K562 (cell line): ENCODE measurements around the gene AIG1. TPM values are rescaled to one million over a fixed set of nuclear protein-coding genes. Genes with fewer than 3 reads are reported as not detected.

Experiments
- ATAC-seq: fragments of 200-7000 bp; cut with Tn5 transposase; 3 replicates; pipeline ENCODE4 v1.9.1; 2020; ENCODE audit warnings: moderate library complexity
- BruUV-seq: library from RNA; stranded (reverse); fragments of 400-500 nt; replicated peaks from 2 replicates; lab custom pipeline; 2021; lab: Mats Ljungman, UMichigan
- CTCF ChIA-PET: fragments of 300-600 bp; formaldehyde crosslinking; extraction: SDS; loops from one replicate; lab custom pipeline; 2021; ENCODE audit warnings: low intra/inter-chr PET ratio; lab: Yijun Ruan, JAX
- POLR2A ChIA-PET: fragments of 300-600, 350-650 bp; sonication (Branson Sonifier 250); formaldehyde crosslinking; extraction: SDS; loops from one replicate; lab custom pipeline; 2021; ENCODE audit warnings: antibody characterized with exemption, inconsistent platforms; lab: Yijun Ruan, JAX
- DNase-seq, 4 experiments: peaks; one replicate each; pipeline versions ENCODE4 v3.0.0 to v3.0.0-alpha.2; 2011 to 2018; ENCODE audit warnings: low spot score in 3 of 4, mixed read lengths in 3 of 4; ENCODE audit errors: extremely low read depth in 1 of 4
- FAIRE-seq: peaks from 2 replicates; lab custom pipeline; 2011; peaks lifted over from hg19 to GRCh38; lab: Jason Lieb, UNC
- H2AFZ ChIP-seq: 2 replicates; pipeline ENCODE4 v1.6.0; 2011; ENCODE audit warnings: low read depth, low read length, control low read depth, inconsistent platforms
- H3K27ac ChIP-seq: fragments of 200-600 bp; 3 replicates; pipeline ENCODE4 v1.8.0; 2011; ENCODE audit warnings: low read depth, mild to moderate bottlenecking, control low read depth, inconsistent platforms, low read length, moderate library complexity, mixed read lengths; ENCODE audit errors: extremely low read depth
- H3K27me3 ChIP-seq, 2 experiments: fragments of 300-600 bp in 1 of 2; 2 replicates in 1 of 2; 3 replicates in 1 of 2; pipeline versions ENCODE4 v1.6.0 to v1.8.0; 2011; ENCODE audit warnings: inconsistent platforms in 2 of 2, low read length in 2 of 2, mild to moderate bottlenecking in 1 of 2, mixed read lengths in 1 of 2, moderate library complexity in 1 of 2; ENCODE audit not compliant: control insufficient read depth in 2 of 2, insufficient read depth in 2 of 2
- H3K36me3 ChIP-seq: fragments of 300-600 bp; 3 replicates; pipeline ENCODE4 v1.8.0; 2011; ENCODE audit warnings: mild to moderate bottlenecking, low read length, inconsistent platforms; ENCODE audit not compliant: control insufficient read depth, insufficient read depth
- H3K4me1 ChIP-seq, 2 experiments: fragments of 200-600 bp in 1 of 2; replicated peaks in 1 of 2; 2 replicates in 1 of 2; 3 replicates in 1 of 2; pipeline versions ENCODE4 v1.5.1 to v1.8.0; 2011; ENCODE audit warnings: inconsistent platforms in 2 of 2, low read length in 2 of 2, mild to moderate bottlenecking in 1 of 2, mixed read lengths in 1 of 2, moderate library complexity in 1 of 2; ENCODE audit not compliant: control insufficient read depth in 2 of 2, insufficient read depth in 2 of 2
- H3K4me2 ChIP-seq: 2 replicates; pipeline ENCODE4 v1.6.1; 2011; ENCODE audit warnings: low read length, control low read depth, inconsistent platforms, mixed read lengths; ENCODE audit not compliant: insufficient read depth
- H3K4me3 ChIP-seq: fragments of 200-600 bp; sonication (generic), shearing (Covaris generic); 2 replicates; pipeline ENCODE4 v1.5.1; 2016; ENCODE audit warnings: control low read depth, inconsistent platforms
- H3K79me2 ChIP-seq: fragments of 200-600 bp; 3 replicates; pipeline ENCODE4 v1.8.0; 2011; ENCODE audit warnings: low read length, inconsistent platforms; ENCODE audit not compliant: control insufficient read depth, insufficient read depth
- H3K9ac ChIP-seq, 2 experiments: 2 replicates each; pipeline versions ENCODE4 v1.6.0 to v1.6.1; 2011; ENCODE audit warnings: low read depth in 2 of 2, low read length in 2 of 2, control low read depth in 1 of 2, inconsistent platforms in 1 of 2, mild to moderate bottlenecking in 1 of 2, mixed read lengths in 1 of 2; ENCODE audit not compliant: insufficient read depth in 1 of 2
- H3K9me1 ChIP-seq: one replicate; pipeline ENCODE4 v1.6.0; 2011; ENCODE audit warnings: inconsistent platforms, mild to moderate bottlenecking, low read length, moderate library complexity; ENCODE audit not compliant: control insufficient read depth, insufficient read depth
- H3K9me3 ChIP-seq: replicated peaks from 2 replicates; pipeline ENCODE4 v1.5.1; 2011; ENCODE audit warnings: low read depth, low read length, inconsistent platforms; ENCODE audit not compliant: control insufficient read depth, insufficient read depth
- H4K20me1 ChIP-seq: replicated peaks from 2 replicates; pipeline ENCODE4 v1.6.1; 2011; ENCODE audit warnings: low read length, inconsistent platforms, mixed read lengths; ENCODE audit not compliant: control insufficient read depth, insufficient read depth
- CREB5 ChIP-seq: fragments of 250-450 bp; sonication (Bioruptor Pico); IDR thresholded peaks from 2 replicates; pipeline ENCODE4 v1.5.0; 2020; ENCODE audit warnings: mild to moderate bottlenecking
- IRF2 ChIP-seq: sonication (generic); formaldehyde crosslinking; IDR thresholded peaks from 2 replicates; pipeline ENCODE4 v1.8.1; 2022; ENCODE audit warnings: mild to moderate bottlenecking, missing genetic modification reagents
- KLF13 ChIP-seq: fragments of 450-650 bp; IDR thresholded peaks from 2 replicates; pipeline ENCODE4 v1.6.1; 2016; ENCODE audit warnings: missing genetic modification characterization, low read depth, mild to moderate bottlenecking, missing compliant biosample characterization, moderate library complexity, borderline replicate concordance
- PHF20 ChIP-seq: fragments of 450-650 bp; IDR thresholded peaks from 2 replicates; pipeline ENCODE4 v1.6.1; 2018; ENCODE audit not compliant: partially characterized antibody
- POLR2H ChIP-seq: IDR thresholded peaks from 2 replicates; pipeline ENCODE4 v1.6.1; 2016; ENCODE audit warnings: missing genetic modification characterization, low read depth, mild to moderate bottlenecking, control low read depth, missing compliant biosample characterization, moderate library complexity
- PRPF4 ChIP-seq: fragments of 200-400 bp; formaldehyde crosslinking; IDR thresholded peaks from one replicate; pipeline ENCODE4 v1.6.1; 2017; ENCODE audit warnings: low read length, low read depth, mild to moderate bottlenecking; ENCODE audit not compliant: insufficient read depth, poor library complexity, severe bottlenecking
- RHOXF2B ChIP-seq: fragments of 250-450 bp; sonication (Bioruptor Pico); conservative IDR thresholded peaks from 2 replicates; pipeline ENCODE4 v1.5.1; 2021
- RUNX1 ChIP-seq: sonication (generic); IDR thresholded peaks from 2 replicates; pipeline ENCODE4 v1.6.1; 2016; ENCODE audit warnings: antibody characterized with exemption, low read depth
- ZNF609 ChIP-seq: sonication (generic); formaldehyde crosslinking; IDR thresholded peaks from 2 replicates; pipeline ENCODE4 v1.8.1; 2023; ENCODE audit warnings: missing genetic modification reagents, mild to moderate bottlenecking, borderline replicate concordance
- ZNF764 ChIP-seq: fragments of 250-450 bp; sonication (Bioruptor Pico); IDR thresholded peaks from 2 replicates; pipeline ENCODE4 v1.4.0; 2020; ENCODE audit warnings: low read depth, mild to moderate bottlenecking, moderate library complexity
- WGBS: fragments of 100-300 bp; shearing (Covaris generic); methylation state at CpG from one replicate; pipeline ENCODE4 v1.1.6; 2016; ENCODE audit warnings: low coverage, mixed read lengths; ENCODE audit not compliant: insufficient coverage; ENCODE audit errors: missing lambda C conversion rate; 5-methylcytosine and 5-hydroxymethylcytosine counted together
- in situ Hi-C: fragments of 300-500 bp; cut with MboI; formaldehyde crosslinking; loops from 4 replicates; pipeline ENCODE4 v1.15.0; 2018; ENCODE audit warnings: inconsistent platforms, mixed read lengths
- intact Hi-C: fragments of 100-400 bp; cut with micrococcal nuclease; formaldehyde crosslinking; loops from 2 replicates; pipeline ENCODE4 v1.14.2; 2022
- polyA plus RNA-seq, 8 experiments: library from polyadenylated mRNA; depleted of rRNA in 4 of 8; stranded (reverse) in 5 of 8; unstranded in 3 of 8; fragments of >200 nt; fragmentation: Nextera tagmentation in 2 of 8; fragmentation: Illumina TruSeq in 1 of 8; extraction: Ambion mirVana in 2 of 8; extraction: Trizol in 1 of 8; gene quantifications; 2 replicates each; pipeline versions ENCODE4 v1.2.1 to v1.2.3, GENCODE V29; 2011 to 2014; ENCODE audit warnings: inconsistent platforms in 1 of 8, missing spikeins in 1 of 8
- total RNA-seq, 7 experiments: library from RNA; depleted of rRNA in 6 of 7; stranded (reverse); fragments of >200 nt in 6 of 7; fragmentation: Illumina TruSeq in 2 of 7; extraction: Trizol in 2 of 7; gene quantifications; 2 replicates each; pipeline versions ENCODE4 v1.2.1 to v1.2.3, GENCODE V29; 2011 to 2021; ENCODE audit warnings: low replicate concordance in 1 of 7
- TF ChIP-seq, protein P1 (sequence below): fragments of 450-650 bp; IDR thresholded peaks from 2 replicates; pipeline ENCODE4 v1.6.1; 2017; ENCODE audit warnings: mild to moderate bottlenecking, moderate library complexity
- TF ChIP-seq, protein P2 (sequence below): fragments of 250-450 bp; sonication (Bioruptor Pico); IDR thresholded peaks from 2 replicates; pipeline ENCODE4 v1.8.0; 2021; ENCODE audit warnings: moderate library complexity, mild to moderate bottlenecking, inconsistent platforms

The AIG1 gene
- total and polyA plus RNA-seq, 9 of the 15 experiments (the other 6 are each of a cell fraction or from before 2014, with no cell fraction given) = 74.8 to 333 (median 127) TPM

DNA sequence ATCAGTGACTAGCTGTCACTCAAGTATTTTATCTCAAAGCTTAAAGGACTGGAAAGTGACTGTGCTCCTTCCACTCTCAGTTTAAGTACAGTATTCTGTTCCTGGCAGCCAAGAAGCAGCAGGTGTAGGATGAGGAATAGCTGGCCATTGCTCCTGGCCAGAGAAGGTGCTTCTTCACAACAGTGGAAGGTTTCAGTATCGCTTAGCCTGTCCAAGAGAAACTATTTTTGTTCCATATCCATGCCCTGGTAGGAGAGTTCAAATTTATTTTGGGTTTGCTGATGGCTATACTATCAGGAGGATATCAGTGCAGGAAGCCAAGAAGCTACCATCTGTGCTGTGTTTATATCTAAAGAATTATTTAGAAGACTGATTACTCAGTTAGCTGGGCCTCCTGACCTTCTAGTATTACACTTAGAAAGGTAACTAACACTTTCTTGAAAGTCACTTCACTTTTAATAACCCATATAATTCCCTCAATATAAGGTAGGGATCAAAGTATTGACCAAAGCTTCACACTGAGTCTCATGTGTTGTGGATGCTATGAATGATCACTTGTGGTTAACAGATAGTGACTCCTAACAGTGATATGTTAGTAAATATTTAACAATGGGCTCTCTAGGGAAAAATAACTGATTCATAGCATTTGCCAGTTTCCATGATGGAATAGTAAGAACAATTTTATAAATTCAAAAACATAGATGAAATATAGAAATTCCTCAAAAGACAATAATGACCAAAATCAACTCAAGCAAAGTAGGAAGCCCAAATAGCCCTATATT lies 99.9 kb downstream of the AIG1 start:
- Histone ChIP-seq H3K4me1 (peaks cover 10 to 38% of the 10 kb centered on the region in 2 experiments), H4K20me1 (no peaks in the 10 kb centered on the region), H3K27me3 (no peaks in the 10 kb centered on the region), H3K9ac (no peak overlapping the region), H3K36me3 (peaks cover 6% of the 10 kb centered on the region), H2AFZ (no peak overlapping the region), H3K4me3 (no peak overlapping the region), H3K27ac (no peak overlapping the region), H3K79me2 (peaks cover 23% of the 10 kb centered on the region), H3K9me1 (no peaks in the 10 kb centered on the region), H3K4me2 (no peak overlapping the region), H3K9me3 (no peaks in the 10 kb centered on the region; the same call in 1 of the 2 replicates)
- intact Hi-C loops = loop anchor here (10.0 kb wide), 1 partner anchor 216 kb away; the partner anchor contains the start of gene HIVEP2
- CTCF ChIA-PET = no interaction called here
- 52% methylated on average over 1 of the region's 1 CpG for WGBS
- in situ Hi-C loops = no loop called here
- POLR2A ChIA-PET = interaction anchor here (1.3 kb wide), 1 partner anchor 15 kb away, joined by 3 read pairs; no protein-coding TSS in a partner anchor
- ATAC-seq (no peak), DNase-seq (no peak), FAIRE-seq (no peak)
- BruUV-seq = no TSS peak
- TF ChIP-seq RUNX1 (no peak), POLR2H (tag) (no peak), KLF13 (no peak), IRF2 (CRISPR knock-in tag) (no peak), PRPF4 (no peak), CREB5 (CRISPR knock-in tag) (no peak), ZNF764 (CRISPR knock-in tag) (no peak), ZNF609 (no peak), PHF20 (no peak), RHOXF2B (CRISPR knock-in tag) (no peak)
- TF ChIP-seq, protein P1, sequence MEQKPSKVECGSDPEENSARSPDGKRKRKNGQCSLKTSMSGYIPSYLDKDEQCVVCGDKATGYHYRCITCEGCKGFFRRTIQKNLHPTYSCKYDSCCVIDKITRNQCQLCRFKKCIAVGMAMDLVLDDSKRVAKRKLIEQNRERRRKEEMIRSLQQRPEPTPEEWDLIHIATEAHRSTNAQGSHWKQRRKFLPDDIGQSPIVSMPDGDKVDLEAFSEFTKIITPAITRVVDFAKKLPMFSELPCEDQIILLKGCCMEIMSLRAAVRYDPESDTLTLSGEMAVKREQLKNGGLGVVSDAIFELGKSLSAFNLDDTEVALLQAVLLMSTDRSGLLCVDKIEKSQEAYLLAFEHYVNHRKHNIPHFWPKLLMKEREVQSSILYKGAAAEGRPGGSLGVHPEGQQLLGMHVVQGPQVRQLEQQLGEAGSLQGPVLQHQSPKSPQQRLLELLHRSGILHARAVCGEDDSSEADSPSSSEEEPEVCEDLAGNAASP = no peak
- TF ChIP-seq, protein P2, sequence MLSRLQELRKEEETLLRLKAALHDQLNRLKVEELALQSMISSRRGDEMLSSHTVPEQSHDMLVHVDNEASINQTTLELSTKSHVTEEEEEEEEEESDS (CRISPR knock-in tag) = no peak
